Peyer's patch (tissue), 4 donors: ENCODE data around the gene MAP9. TPM values are rescaled to one million over a fixed set of nuclear protein-coding genes. Genes with fewer than 3 reads are reported as not detected.

Experiments used
- DNase-seq, 3 donors: peaks; one replicate each; pipeline ENCODE4 v3.0.0-alpha.2; 2017 to 2019
- H3K27ac ChIP-seq, 4 donors: fragments of 200-600 bp; sonication (generic); one replicate each; pipeline ENCODE4 v1.5.1; 2016 to 2019
- H3K27me3 ChIP-seq, 2 donors: fragments of 200-600 bp; sonication (generic); one replicate each; pipeline ENCODE4 v1.5.1; 2019
- H3K36me3 ChIP-seq, 3 donors: fragments of 200-600 bp; sonication (generic); one replicate each; pipeline ENCODE4 v1.5.1; 2016 to 2019
- H3K4me1 ChIP-seq, 4 donors: fragments of 200-600 bp; sonication (generic); one replicate each; pipeline ENCODE4 v1.5.1; 2016 to 2019
- H3K4me3 ChIP-seq, 4 donors: fragments of 200-600 bp; sonication (generic); 1 replicate in 3 of 4; 2 replicates in 1 of 4; pipeline ENCODE4 v1.5.1; 2016 to 2019; ENCODE audit warnings: mild to moderate bottlenecking in 1 of 4
- H3K9me3 ChIP-seq, 4 donors: fragments of 200-600 bp; sonication (generic); one replicate each; pipeline ENCODE4 v1.5.1; 2016 to 2019; ENCODE audit warnings: mild to moderate bottlenecking in 1 of 4
- CTCF ChIP-seq, 6 experiments: fragments of 450-650 bp in 4 of 6; fragments of 200-600 bp in 2 of 6; sonication (generic) in 1 of 6; IDR thresholded peaks; one replicate each; pipeline ENCODE4 v1.5.1; 2017 to 2019; ENCODE audit warnings: antibody characterized with exemption in 6 of 6, mild to moderate bottlenecking in 3 of 6, moderate library complexity in 1 of 6
- POLR2A ChIP-seq, 2 donors: fragments of 450-650 bp; IDR thresholded peaks; one replicate each; pipeline ENCODE4 v1.5.1; 2017; ENCODE audit warnings: antibody characterized with exemption in 2 of 2, mild to moderate bottlenecking in 2 of 2, moderate library complexity in 2 of 2
- total RNA-seq, 4 donors: library from RNA; depleted of rRNA; stranded (reverse); fragments of >200 nt; gene quantifications; one replicate each; pipeline ENCODE4 v1.1.0, GENCODE V29; 2016

Gene MAP9
- total RNA-seq, 4 donors from 2014 or later = 0.18 to 5.0 (median 2.1) TPM

DNA sequence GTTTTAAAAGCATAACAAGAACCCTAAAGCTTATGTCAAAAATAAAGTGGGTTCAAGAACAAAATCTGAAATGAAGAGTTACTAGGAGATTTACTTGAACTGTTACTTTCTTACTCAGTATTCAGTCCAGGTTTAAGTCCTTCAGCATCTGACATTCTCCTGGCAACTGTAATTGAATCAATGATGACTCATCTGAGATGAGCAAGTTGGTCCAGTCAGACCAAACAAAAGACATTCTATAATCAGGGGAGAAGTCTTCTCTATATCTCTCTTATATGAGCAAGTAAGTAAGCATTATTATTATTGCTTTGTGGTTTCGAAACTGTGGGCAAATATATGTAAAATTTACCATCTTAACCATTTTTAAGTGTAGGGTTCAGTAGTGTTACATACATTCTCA, 34.6 kb downstream of the MAP9 start:
- no peak overlapping the region for H3K4me3 ChIP-seq
- H3K4me1 ChIP-seq = no peaks in the 10 kb centered on the region
- no peaks in the 10 kb centered on the region for H3K9me3 ChIP-seq
- no peak for DNase-seq
- TF ChIP-seq CTCF (IDR thresholded peaks at IDR 0.05) (no peak), POLR2A (IDR thresholded peaks at IDR 0.05) (no peak)
- no peaks in the 10 kb centered on the region for H3K36me3 ChIP-seq
- no peak overlapping the region for H3K27ac ChIP-seq
- H3K27me3 ChIP-seq = no peaks in the 10 kb centered on the region

- no peak for DNase-seq
- TF ChIP-seq POLR2A (IDR thresholded peaks at IDR 0.05) (no peak), CTCF (IDR thresholded peaks at IDR 0.05) (no peak)
These were observed 36.8 kb downstream of the MAP9 start for GRCh38 chr4:155339999-155340398.

GRCh38 chr4:155339588-155339987, 37.2 kb downstream of the MAP9 start:
- Histone ChIP-seq H3K36me3 (no peaks in the 10 kb centered on the region), H3K27ac (no peak overlapping the region), H3K4me1 (no peaks in the 10 kb centered on the region), H3K27me3 (no peaks in the 10 kb centered on the region), H3K4me3 (no peak overlapping the region), H3K9me3 (no peaks in the 10 kb centered on the region)
- no peak for DNase-seq
- TF ChIP-seq POLR2A (IDR thresholded peaks at IDR 0.05) (no peak), CTCF (IDR thresholded peaks at IDR 0.05) (no peak)

More at GRCh38 chr4:155339999-155340398, 36.8 kb downstream of the MAP9 start:
- no peaks in the 10 kb centered on the region for H3K27me3 ChIP-seq
- H3K9me3 ChIP-seq = no peaks in the 10 kb centered on the region
- no peaks in the 10 kb centered on the region for H3K36me3 ChIP-seq
- no peaks in the 10 kb centered on the region for H3K4me1 ChIP-seq
- H3K27ac ChIP-seq = no peak overlapping the region
- no peak overlapping the region for H3K4me3 ChIP-seq

DNA sequence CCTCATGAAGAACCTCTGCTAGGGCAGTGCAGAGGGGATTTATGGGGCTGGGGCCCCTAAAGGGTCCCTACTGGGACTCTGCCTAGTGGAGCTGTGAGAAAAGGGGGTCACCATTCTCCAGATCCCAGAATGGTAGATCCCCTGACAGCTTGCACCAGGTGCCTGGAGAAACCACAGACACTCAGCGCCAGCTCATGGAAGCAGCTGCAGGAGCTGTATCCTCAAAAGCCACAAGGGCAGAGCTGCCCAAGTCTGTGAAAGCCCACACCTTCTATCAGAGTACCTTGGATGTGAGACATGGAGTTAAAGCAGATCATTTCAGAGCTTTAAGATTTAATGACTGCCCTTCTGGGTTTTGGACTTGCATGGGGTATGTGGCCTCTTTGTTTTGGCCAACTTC, 38.6 kb downstream of the MAP9 start:
- no peak for DNase-seq
- TF ChIP-seq POLR2A (IDR thresholded peaks at IDR 0.05) = no peak
- no peak for TF ChIP-seq CTCF (IDR thresholded peaks at IDR 0.05)
- Histone ChIP-seq H3K27me3 (no peaks in the 10 kb centered on the region), H3K9me3 (no peaks in the 10 kb centered on the region), H3K4me3 (no peak overlapping the region), H3K36me3 (no peaks in the 10 kb centered on the region), H3K4me1 (no peaks in the 10 kb centered on the region), H3K27ac (no peak overlapping the region)

DNA sequence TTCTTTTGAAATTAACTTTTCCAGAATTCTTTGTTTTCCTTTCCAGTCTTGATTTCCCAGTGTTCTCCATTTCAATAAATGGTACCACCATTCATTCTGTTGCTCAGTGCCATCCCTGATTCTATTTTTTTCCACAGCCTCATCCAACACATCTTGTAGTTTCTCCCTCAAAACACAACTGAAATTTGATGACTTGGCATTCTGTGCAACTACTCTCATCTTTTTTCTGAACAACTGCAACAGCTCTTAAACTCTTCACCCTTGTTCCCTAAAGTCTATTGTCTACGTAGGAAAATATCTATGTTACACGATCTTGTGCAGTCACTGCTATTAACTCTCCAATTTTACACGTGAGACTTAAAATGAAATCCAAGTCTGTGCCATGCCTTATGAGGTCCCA, 40.5 kb downstream of the MAP9 start:
- TF ChIP-seq POLR2A (IDR thresholded peaks at IDR 0.05) = no peak
- TF ChIP-seq CTCF (IDR thresholded peaks at IDR 0.05) = no peak
- Histone ChIP-seq H3K27me3 (no peaks in the 10 kb centered on the region), H3K4me3 (no peak overlapping the region), H3K36me3 (no peaks in the 10 kb centered on the region), H3K9me3 (no peaks in the 10 kb centered on the region), H3K4me1 (no peaks in the 10 kb centered on the region), H3K27ac (no peak overlapping the region)
- no peak for DNase-seq

DNA sequence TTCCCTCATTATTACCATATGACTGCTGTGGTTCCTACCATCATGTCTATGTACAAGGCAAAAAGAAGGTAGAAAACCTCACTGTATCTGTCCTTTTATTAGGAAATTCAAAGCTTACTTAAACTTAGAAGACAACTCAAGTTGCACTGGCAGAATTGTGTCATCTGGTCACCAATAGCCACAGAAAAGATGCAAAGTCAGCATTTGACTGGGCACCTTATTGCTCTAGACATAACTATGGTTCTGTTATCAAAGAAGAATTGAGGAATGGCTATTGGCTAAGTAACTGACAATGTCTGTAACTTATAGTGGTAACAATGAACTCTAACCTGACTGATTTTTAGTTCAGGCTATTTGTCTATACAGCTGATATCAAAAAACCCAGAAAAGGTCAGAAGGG, 45.3 kb downstream of the MAP9 start:
- Histone ChIP-seq H3K36me3 (no peaks in the 10 kb centered on the region), H3K4me1 (no peaks in the 10 kb centered on the region), H3K4me3 (no peak overlapping the region), H3K27ac (no peak overlapping the region), H3K9me3 (no peaks in the 10 kb centered on the region), H3K27me3 (no peaks in the 10 kb centered on the region)
- no peak for DNase-seq
- TF ChIP-seq POLR2A (IDR thresholded peaks at IDR 0.05) (no peak), CTCF (IDR thresholded peaks at IDR 0.05) (no peak)
